ENCODE measurements around the gene NDUFA7.
"Not testable (repeated sequence)": the region's sequence is repeated elsewhere in the genome, so short reads cannot be mapped to it uniquely, and the experiment has no call there.

The NDUFA7 gene

GRCh38 chr19:8319807-8320520 is 1.2 kb downstream of the NDUFA7 start:
- DNase-seq (ENCODE audit: low read depth in 2 of 2), result no peak

GRCh38 chr19:8318835-8319234 is 2.3 kb downstream of the NDUFA7 start:
- DNase-seq (ENCODE audit: low read depth in 2 of 2), result not testable (repeated sequence)

GRCh38 chr19:8316351-8317125 is 4.6 kb downstream of the NDUFA7 start:
- DNase-seq (ENCODE audit: low read depth in 2 of 2), result no peak

- DNase-seq (ENCODE audit: low read depth in 2 of 2), result not testable (repeated sequence)
Measured at GRCh38 chr19:8314981-8315640, 6.1 kb downstream of the NDUFA7 start.

- no peak for DNase-seq (ENCODE audit: low read depth in 2 of 2)
Measured at GRCh38 chr19:8311461-8312260, 9.5 kb downstream of the NDUFA7 start.

- DNase-seq (ENCODE audit: low read depth in 2 of 2), result no peak
Measured at GRCh38 chr19:8310342-8311055, 10.7 kb downstream of the NDUFA7 start.

- no peak for DNase-seq (ENCODE audit: low read depth in 2 of 2)
Measured at GRCh38 chr19:8308891-8309291, 12.3 kb downstream of the NDUFA7 start.

GRCh38 chr19:8307965-8308866 is 13.0 kb downstream of the NDUFA7 start, which contains the start of gene CD320:
Gene CD320 (minus strand): TSS chr19:8308358. CDS start chr19:8308290, 68 bp downstream.
- DNase-seq (ENCODE audit: low read depth in 2 of 2), result peak; percentile 67 to 70

GRCh38 chr19:8307400-8307964 is 13.7 kb downstream of the NDUFA7 start:
- no peak for DNase-seq (ENCODE audit: low read depth in 2 of 2)

GRCh38 chr19:8306235-8307054 is 14.7 kb downstream of the NDUFA7 start:
- no peak for DNase-seq (ENCODE audit: low read depth in 2 of 2)

GRCh38 chr19:8305798-8306197 is 15.4 kb downstream of the NDUFA7 start:
- no peak for DNase-seq (ENCODE audit: low read depth in 2 of 2)

- no peak for DNase-seq (ENCODE audit: low read depth in 2 of 2)
Measured at GRCh38 chr19:8304841-8305621, 16.1 kb downstream of the NDUFA7 start.

- no peak for DNase-seq (ENCODE audit: low read depth in 2 of 2)
Measured at GRCh38 chr19:8302734-8303133, 18.4 kb downstream of the NDUFA7 start.

- no peak for DNase-seq (ENCODE audit: low read depth in 2 of 2)
Measured at GRCh38 chr19:8302357-8302691, 18.9 kb downstream of the NDUFA7 start.

GRCh38 chr19:8291337-8291736 is 29.8 kb downstream of the NDUFA7 start:
- not testable (repeated sequence) for DNase-seq (ENCODE audit: low read depth in 2 of 2)

- DNase-seq (ENCODE audit: low read depth in 2 of 2), result not testable (repeated sequence)
Measured at GRCh38 chr19:8276508-8276907, 44.7 kb downstream of the NDUFA7 start.

GRCh38 chr19:8269724-8270123 is 51.5 kb downstream of the NDUFA7 start:
- no peak for DNase-seq (ENCODE audit: low read depth in 2 of 2)

- no peak for DNase-seq (ENCODE audit: low read depth in 2 of 2)
Measured at GRCh38 chr19:8265872-8266271, 55.3 kb downstream of the NDUFA7 start.
